ENCODE data around the gene THRB. TPM values are rescaled to one million over a fixed set of nuclear protein-coding genes. Genes with fewer than 3 reads are reported as not detected.

Gene THRB
- total and polyA plus RNA-seq, 2 donors (not counting 3 experiments of a cell fraction or from before 2014, with no cell fraction given): 0.06 TPM; not detected in 1

- Histone ChIP-seq H3K9ac (replicated peaks; ENCODE audit: extremely low read depth, insufficient read depth, low read length) (no peak overlapping the region), H4K20me1 (replicated peaks; ENCODE audit: control insufficient read depth, extremely low read depth, insufficient read depth, low read length) (no peaks in the 10 kb centered on the region), H3K4me3 (replicated peaks in 1 of 3; ENCODE audit: insufficient read depth in 1 of 3, low read depth in 1 of 3, low read length in 3 of 3) (no peak overlapping the region), H3K4me1 (ENCODE audit: control insufficient read depth, extremely low read depth, insufficient read depth, low read length) (no peaks in the 10 kb centered on the region), H3K27me3 (ENCODE audit: control insufficient read depth in 2 of 2, insufficient read depth in 2 of 2, low read length in 2 of 2) (no peaks in the 10 kb centered on the region), H3K9me3 (replicated peaks; ENCODE audit: control insufficient read depth, insufficient read depth, low read length) (no peaks in the 10 kb centered on the region), H3K4me2 (ENCODE audit: insufficient read depth, low read length) (no peak overlapping the region), H3K36me3 (ENCODE audit: control insufficient read depth in 2 of 2, extremely low read depth in 1 of 2, insufficient read depth in 2 of 2, low read length in 2 of 2) (no peaks in the 10 kb centered on the region), H3K79me2 (ENCODE audit: control insufficient read depth, insufficient read depth, low read length) (no peaks in the 10 kb centered on the region), H2AFZ (ENCODE audit: low read depth, low read length) (no peak overlapping the region), H3K27ac (ENCODE audit: insufficient read depth, low read depth, low read length) (no peak overlapping the region), H3K9me1 (replicated peaks; ENCODE audit: control insufficient read depth, extremely low read depth, insufficient read depth, low read length) (no peaks in the 10 kb centered on the region)
- dilution Hi-C loops (cut with MboI; ENCODE audit: extremely low pct_ligation_motif_present, low sequenced_read_pairs) (no loop called here), intact Hi-C loops (cut with micrococcal nuclease) (no loop called here)
- ChIA-PET POLR2A (no interaction called here), CTCF (no interaction called here)
- FAIRE-seq (no peak), DNase-seq (ENCODE audit: low read depth, low spot score) (no peak)
- TF ChIP-seq MYC (IDR thresholded peaks at IDR 0.05; ENCODE audit: low read depth, low read length): no peak
- no peak for TF ChIP-seq MAX (IDR thresholded peaks at IDR 0.05; ENCODE audit: insufficient read depth, insufficient read length)
- TF ChIP-seq JUN (IDR thresholded peaks at IDR 0.05; ENCODE audit: borderline replicate concordance, insufficient read depth, insufficient read length, low read depth): no peak
- no peak for TF ChIP-seq POLR2AphosphoS5 (IDR thresholded peaks at IDR 0.05; ENCODE audit: insufficient read depth, low read depth, low read length)
- TF ChIP-seq GATA2 (IDR thresholded peaks at IDR 0.05; ENCODE audit: insufficient read depth, insufficient read length, low read depth, low read length): no peak
- TF ChIP-seq EZH2 (IDR thresholded peaks at IDR 0.05; ENCODE audit: borderline replicate concordance, low read depth, low read length, severe bottlenecking): no peak
- no peak for TF ChIP-seq FOS (IDR thresholded peaks at IDR 0.05; ENCODE audit: borderline replicate concordance, insufficient read depth, low read length)
- TF ChIP-seq, protein P1, sequence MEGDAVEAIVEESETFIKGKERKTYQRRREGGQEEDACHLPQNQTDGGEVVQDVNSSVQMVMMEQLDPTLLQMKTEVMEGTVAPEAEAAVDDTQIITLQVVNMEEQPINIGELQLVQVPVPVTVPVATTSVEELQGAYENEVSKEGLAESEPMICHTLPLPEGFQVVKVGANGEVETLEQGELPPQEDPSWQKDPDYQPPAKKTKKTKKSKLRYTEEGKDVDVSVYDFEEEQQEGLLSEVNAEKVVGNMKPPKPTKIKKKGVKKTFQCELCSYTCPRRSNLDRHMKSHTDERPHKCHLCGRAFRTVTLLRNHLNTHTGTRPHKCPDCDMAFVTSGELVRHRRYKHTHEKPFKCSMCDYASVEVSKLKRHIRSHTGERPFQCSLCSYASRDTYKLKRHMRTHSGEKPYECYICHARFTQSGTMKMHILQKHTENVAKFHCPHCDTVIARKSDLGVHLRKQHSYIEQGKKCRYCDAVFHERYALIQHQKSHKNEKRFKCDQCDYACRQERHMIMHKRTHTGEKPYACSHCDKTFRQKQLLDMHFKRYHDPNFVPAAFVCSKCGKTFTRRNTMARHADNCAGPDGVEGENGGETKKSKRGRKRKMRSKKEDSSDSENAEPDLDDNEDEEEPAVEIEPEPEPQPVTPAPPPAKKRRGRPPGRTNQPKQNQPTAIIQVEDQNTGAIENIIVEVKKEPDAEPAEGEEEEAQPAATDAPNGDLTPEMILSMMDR (IDR thresholded peaks at IDR 0.05; ENCODE audit: extremely low read depth in 1 of 2, insufficient read depth in 1 of 2, low read depth in 1 of 2, low read length in 2 of 2): no peak
- TF ChIP-seq POLR2A (IDR thresholded peaks at IDR 0.05; ENCODE audit: low read depth, low read length): no peak
- BruUV-seq (replicated peaks): no TSS peak
Measured at GRCh38 chr3:24386458-24386857, 108.2 kb downstream of the THRB start.

Measured in endothelial cell of umbilical vein (primary cell).